NCI-H187 treated with DMSO at 0.1 percent for 48 hours (cell line): Measurements from ENCODE around the gene KIF3A.
"Not testable (repeated sequence)": the region's sequence is repeated elsewhere in the genome, so short reads cannot be mapped to it uniquely, and the experiment has no call there.

ENCODE experiments used
- DNase-seq: peaks from one replicate; lab custom pipeline; 2025; lab: John Stamatoyannopoulos, UW

Gene KIF3A

GRCh38 chr5:132718544-132719312 lies 18.6 kb downstream of the KIF3A start:
- DNase-seq, result no peak

- DNase-seq, result no peak
These were observed 22.7 kb downstream of the KIF3A start for GRCh38 chr5:132714456-132715307.

GRCh38 chr5:132708645-132709044 lies 28.7 kb downstream of the KIF3A start:
- DNase-seq, result no peak

GRCh38 chr5:132704875-132705274 lies 32.5 kb downstream of the KIF3A start:
- DNase-seq, result no peak

GRCh38 chr5:132695956-132696355 lies 41.4 kb downstream of the KIF3A start:
- DNase-seq, result no peak

- DNase-seq, result no peak
These were observed 44.7 kb downstream of the KIF3A start for GRCh38 chr5:132692632-132692967.

- DNase-seq, result not testable (repeated sequence)
These were observed 45.4 kb downstream of the KIF3A start for GRCh38 chr5:132691755-132692631.

- DNase-seq, result no peak
These were observed 47.2 kb downstream of the KIF3A start for GRCh38 chr5:132690156-132690555.

- no peak for DNase-seq
These were observed 47.8 kb downstream of the KIF3A start for GRCh38 chr5:132689513-132689912.

GRCh38 chr5:132688536-132689339 lies 48.6 kb downstream of the KIF3A start:
- DNase-seq, result no peak

GRCh38 chr5:132687995-132688394 lies 49.4 kb downstream of the KIF3A start:
- DNase-seq, result no peak

- no peak for DNase-seq
These were observed 51.2 kb downstream of the KIF3A start for GRCh38 chr5:132686193-132686592.

GRCh38 chr5:132684922-132685720 lies 52.2 kb downstream of the KIF3A start:
- no peak for DNase-seq

- DNase-seq, result no peak
These were observed 52.9 kb downstream of the KIF3A start for GRCh38 chr5:132684491-132684890.

- no peak for DNase-seq
These were observed 55.4 kb downstream of the KIF3A start for GRCh38 chr5:132681983-132682382.

GRCh38 chr5:132681476-132681831 lies 55.9 kb downstream of the KIF3A start:
- no peak for DNase-seq

- no peak for DNase-seq
These were observed 56.4 kb downstream of the KIF3A start for GRCh38 chr5:132680780-132681475.

- DNase-seq, result no peak
These were observed 57.5 kb downstream of the KIF3A start for GRCh38 chr5:132679717-132680380.

GRCh38 chr5:132679166-132679565 lies 58.2 kb downstream of the KIF3A start:
- DNase-seq, result no peak

- no peak for DNase-seq
These were observed 58.6 kb downstream of the KIF3A start for GRCh38 chr5:132678735-132679134.
